OCI-LY1 (cell line): ENCODE measurements around the gene PPIP5K1.

Source experiments
- H2AFZ ChIP-seq: fragments of 200-600 bp; sonication (generic), shearing (Covaris generic); 2 replicates; pipeline ENCODE4 v1.6.0; 2014; ENCODE audit warnings: antibody characterized with exemption, mild to moderate bottlenecking, low read length
- H3F3A ChIP-seq: fragments of 200-600 bp; sonication (generic), shearing (Covaris generic); 2 replicates; pipeline ENCODE4 v1.6.0; 2014; ENCODE audit warnings: mild to moderate bottlenecking, antibody characterized with exemption, low read length, moderate library complexity; ENCODE audit not compliant: insufficient read depth
- H3K27ac ChIP-seq: fragments of 200-600 bp; sonication (generic); 2 replicates; pipeline ENCODE4 v1.5.1; 2014; ENCODE audit warnings: low read length, mixed run types, mild to moderate bottlenecking, low read depth; ENCODE audit not compliant: poor library complexity, severe bottlenecking
- H3K27me3 ChIP-seq: fragments of 200-600 bp; sonication (generic); 2 replicates; pipeline ENCODE4 v1.6.0; 2014; ENCODE audit warnings: antibody characterized with exemption, mild to moderate bottlenecking, low read length, moderate library complexity; ENCODE audit not compliant: insufficient read depth
- H3K36me3 ChIP-seq: fragments of 200-600 bp; sonication (generic); 2 replicates; pipeline ENCODE4 v1.6.1; 2014; ENCODE audit warnings: mild to moderate bottlenecking, antibody characterized with exemption, low read length, moderate library complexity, mixed read lengths; ENCODE audit not compliant: insufficient read depth
- H3K4me1 ChIP-seq: fragments of 200-600 bp; sonication (generic); 2 replicates; pipeline ENCODE4 v1.5.1; 2014; ENCODE audit warnings: mild to moderate bottlenecking, low read length, moderate library complexity; ENCODE audit not compliant: insufficient read depth, severe bottlenecking
- H3K4me2 ChIP-seq: fragments of 200-600 bp; sonication (generic), shearing (Covaris generic); 2 replicates; pipeline ENCODE4 v1.6.1; 2014; ENCODE audit warnings: low read length
- H3K4me3 ChIP-seq: fragments of 200-600 bp; sonication (generic); 2 replicates; pipeline ENCODE4 v1.5.1; 2014; ENCODE audit warnings: low read length, low read depth, mild to moderate bottlenecking, mixed read lengths; ENCODE audit not compliant: poor library complexity, severe bottlenecking
- H3K79me2 ChIP-seq: fragments of 200-600 bp; shearing (Covaris generic); 2 replicates; pipeline ENCODE4 v1.6.1; 2016; ENCODE audit warnings: mixed run types, low read length, mixed read lengths; ENCODE audit not compliant: insufficient read depth
- H3K9ac ChIP-seq: fragments of 200-600 bp; sonication (generic), shearing (Covaris generic); 2 replicates; pipeline ENCODE4 v1.6.1; 2014; ENCODE audit warnings: mild to moderate bottlenecking, low read length, mixed read lengths
- H3K9me2 ChIP-seq: fragments of 200-600 bp; sonication (generic), shearing (Covaris generic); 2 replicates; pipeline ENCODE4 v1.6.1; 2014; ENCODE audit warnings: low read depth, mild to moderate bottlenecking, low read length, mixed read lengths
- H3K9me3 ChIP-seq: fragments of 200-600 bp; shearing (Covaris generic); 2 replicates; pipeline ENCODE4 v1.6.1; 2014; ENCODE audit warnings: low read length, mixed read lengths
- H4K20me1 ChIP-seq: fragments of 200-600 bp; sonication (generic), shearing (Covaris generic); 2 replicates; pipeline ENCODE4 v1.6.0; 2016; ENCODE audit warnings: mild to moderate bottlenecking, low read length; ENCODE audit not compliant: insufficient read depth
- EZH2 ChIP-seq: fragments of 200-600 bp; sonication (generic), shearing (Covaris generic); IDR thresholded peaks from 2 replicates; pipeline ENCODE4 v1.8.0; 2017; ENCODE audit warnings: borderline replicate concordance, mixed run types, mild to moderate bottlenecking, antibody characterized with exemption, low read length, moderate library complexity, mixed read lengths
- TF ChIP-seq, protein P1 (sequence below): fragments of 200-600 bp; sonication (generic), shearing (Covaris generic); IDR thresholded peaks from 2 replicates; pipeline ENCODE4 v1.5.1; 2017; ENCODE audit warnings: mild to moderate bottlenecking, antibody characterized with exemption, low read length, moderate library complexity, mixed read lengths

PPIP5K1 gene

DNA sequence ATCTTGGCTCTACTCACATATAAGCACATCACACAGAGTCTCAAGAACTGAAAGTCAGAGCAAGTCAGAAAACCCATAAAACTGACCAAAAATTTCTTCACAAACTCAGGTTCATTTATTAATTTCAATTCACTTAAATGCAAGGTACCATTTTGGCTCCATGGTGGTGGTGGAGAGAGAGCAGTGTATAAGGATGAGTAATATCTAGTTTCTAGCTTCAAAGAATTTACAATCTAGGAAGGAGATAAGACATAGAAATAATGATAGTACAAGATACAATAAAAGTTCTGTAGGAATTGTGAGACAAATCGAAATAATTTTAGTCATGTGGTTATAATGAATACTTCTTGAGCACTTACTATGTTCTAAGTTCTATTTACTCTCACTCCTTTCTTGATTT lies 90.4 kb downstream of the PPIP5K1 start:
- no peaks in the 10 kb centered on the region for H3K9me2 ChIP-seq
- no peaks in the 10 kb centered on the region for H3K36me3 ChIP-seq
- no peaks in the 10 kb centered on the region for H3K9me3 ChIP-seq
- H2AFZ ChIP-seq, result no peak overlapping the region
- no peak overlapping the region for H3K9ac ChIP-seq
- TF ChIP-seq EZH2, result no peak
- TF ChIP-seq, protein P1, sequence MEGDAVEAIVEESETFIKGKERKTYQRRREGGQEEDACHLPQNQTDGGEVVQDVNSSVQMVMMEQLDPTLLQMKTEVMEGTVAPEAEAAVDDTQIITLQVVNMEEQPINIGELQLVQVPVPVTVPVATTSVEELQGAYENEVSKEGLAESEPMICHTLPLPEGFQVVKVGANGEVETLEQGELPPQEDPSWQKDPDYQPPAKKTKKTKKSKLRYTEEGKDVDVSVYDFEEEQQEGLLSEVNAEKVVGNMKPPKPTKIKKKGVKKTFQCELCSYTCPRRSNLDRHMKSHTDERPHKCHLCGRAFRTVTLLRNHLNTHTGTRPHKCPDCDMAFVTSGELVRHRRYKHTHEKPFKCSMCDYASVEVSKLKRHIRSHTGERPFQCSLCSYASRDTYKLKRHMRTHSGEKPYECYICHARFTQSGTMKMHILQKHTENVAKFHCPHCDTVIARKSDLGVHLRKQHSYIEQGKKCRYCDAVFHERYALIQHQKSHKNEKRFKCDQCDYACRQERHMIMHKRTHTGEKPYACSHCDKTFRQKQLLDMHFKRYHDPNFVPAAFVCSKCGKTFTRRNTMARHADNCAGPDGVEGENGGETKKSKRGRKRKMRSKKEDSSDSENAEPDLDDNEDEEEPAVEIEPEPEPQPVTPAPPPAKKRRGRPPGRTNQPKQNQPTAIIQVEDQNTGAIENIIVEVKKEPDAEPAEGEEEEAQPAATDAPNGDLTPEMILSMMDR, result no peak
- no peaks in the 10 kb centered on the region for H3F3A ChIP-seq
- no peaks in the 10 kb centered on the region for H3K27me3 ChIP-seq
- no peaks in the 10 kb centered on the region for H4K20me1 ChIP-seq
- H3K4me2 ChIP-seq, result no peak overlapping the region
- no peak overlapping the region for H3K4me3 ChIP-seq
- no peaks in the 10 kb centered on the region for H3K79me2 ChIP-seq
- no peak overlapping the region for H3K27ac ChIP-seq
- no peaks in the 10 kb centered on the region for H3K4me1 ChIP-seq

DNA sequence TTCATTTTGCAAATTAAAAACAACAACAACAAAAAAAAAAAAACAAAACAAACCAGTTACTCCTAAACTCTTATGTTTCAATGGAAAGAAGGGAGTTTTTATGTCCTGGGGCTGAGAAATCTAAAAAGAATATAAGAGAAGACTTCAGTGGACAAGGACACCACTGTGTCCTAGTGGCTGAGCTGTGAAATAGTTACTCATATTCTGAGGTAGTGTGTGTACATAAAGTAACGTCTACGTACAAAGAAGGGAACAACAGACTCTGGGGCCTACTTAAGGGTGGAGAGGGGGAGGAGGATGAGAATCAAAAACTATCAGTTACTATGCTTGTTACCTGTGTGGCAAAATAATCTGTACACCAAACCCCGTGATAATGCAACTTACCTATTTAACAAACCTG lies 91.0 kb downstream of the PPIP5K1 start:
- Histone ChIP-seq H3K79me2 (no peaks in the 10 kb centered on the region), H3K4me1 (no peaks in the 10 kb centered on the region), H3K36me3 (no peaks in the 10 kb centered on the region), H3K4me2 (no peak overlapping the region), H3K4me3 (no peak overlapping the region), H3K9me2 (no peaks in the 10 kb centered on the region), H3K27me3 (no peaks in the 10 kb centered on the region), H2AFZ (no peak overlapping the region), H3F3A (no peaks in the 10 kb centered on the region), H3K9me3 (no peaks in the 10 kb centered on the region), H4K20me1 (no peaks in the 10 kb centered on the region), H3K9ac (no peak overlapping the region), H3K27ac (no peak overlapping the region)
- TF ChIP-seq, protein P1, result no peak
- no peak for TF ChIP-seq EZH2

DNA sequence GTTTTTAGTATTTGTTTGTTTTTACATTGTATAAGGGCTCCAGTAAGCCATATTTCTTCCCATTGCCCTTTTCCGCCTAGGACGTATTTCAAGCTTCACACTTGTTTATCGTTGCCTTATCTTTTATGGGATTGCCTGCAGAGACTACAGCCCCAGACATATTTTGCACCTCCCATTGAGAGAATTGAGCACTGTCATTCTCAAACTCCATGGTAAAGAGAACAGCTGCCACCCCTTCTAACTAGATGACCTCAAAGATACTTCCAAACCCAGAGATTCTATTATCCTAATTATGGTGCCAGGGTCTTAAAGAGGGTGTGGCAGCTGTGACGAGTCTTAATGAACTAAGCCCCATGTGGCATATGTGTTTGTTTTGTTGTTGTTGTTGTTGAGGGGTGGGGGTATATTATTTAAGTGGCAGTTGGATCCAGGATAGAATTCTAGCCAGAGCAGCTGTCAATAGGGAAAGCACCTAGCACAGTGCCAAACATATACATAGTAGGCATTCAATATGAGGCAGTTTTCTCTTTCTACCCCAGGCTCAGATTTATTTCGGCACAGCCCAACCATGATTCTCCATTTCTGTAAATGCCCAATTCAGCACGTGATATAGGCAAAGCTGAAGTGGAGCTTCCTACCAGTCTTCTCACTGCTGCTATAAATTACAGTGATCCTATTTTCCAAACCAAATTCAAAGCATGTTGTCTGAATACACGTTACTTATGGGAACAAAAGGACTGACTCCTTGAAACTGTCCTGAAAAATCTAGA lies 96.1 kb downstream of the PPIP5K1 start:
- Histone ChIP-seq H2AFZ (peak overlapping the region; percentile 97), H3K9me3 (no peaks in the 10 kb centered on the region), H3K9ac (peak overlapping the region; percentile 60; the same call in 1 of the 2 replicates), H3K4me3 (peak overlapping the region; percentile 72), H3F3A (no peaks in the 10 kb centered on the region), H3K9me2 (no peaks in the 10 kb centered on the region), H3K4me1 (peaks cover 14% of the 10 kb centered on the region), H3K27ac (no peak overlapping the region), H3K4me2 (peak overlapping the region; percentile 73), H4K20me1 (no peaks in the 10 kb centered on the region), H3K27me3 (no peaks in the 10 kb centered on the region), H3K36me3 (peaks cover 24% of the 10 kb centered on the region; the same call in 1 of the 2 replicates), H3K79me2 (no peaks in the 10 kb centered on the region)
- TF ChIP-seq, protein P1, result no peak
- TF ChIP-seq EZH2, result no peak
